ENCODE data around the gene GPR18. TPM values are rescaled to one million over a fixed set of nuclear protein-coding genes. Genes with fewer than 3 reads are reported as not detected.

The GPR18 gene
- total and polyA plus RNA-seq, 9 of the 15 experiments (the other 6 are each of a cell fraction or from before 2014, with no cell fraction given), result 0.75 TPM; not detected in 8

DNA sequence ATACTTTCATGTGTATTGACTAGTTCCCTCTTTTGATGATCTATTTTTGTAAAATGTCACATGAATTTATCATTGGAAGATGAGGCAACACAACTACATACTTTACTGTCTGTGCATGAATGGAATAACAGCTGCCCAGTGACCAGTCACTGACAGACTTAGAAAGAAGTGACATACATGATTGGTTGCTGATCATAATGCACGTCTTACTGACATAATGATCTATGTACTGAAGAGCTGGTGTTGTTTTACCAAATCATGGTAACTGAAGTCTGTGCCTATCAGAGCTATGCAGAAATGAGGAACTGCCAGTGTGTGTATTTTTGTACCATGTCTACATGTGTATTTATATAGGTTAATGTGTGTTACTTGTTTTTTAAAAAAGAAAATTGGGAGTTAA is 26.5 kb downstream of the GPR18 start:
- Histone ChIP-seq H3K4me2 (ENCODE audit: insufficient read depth, low read length) (no peak overlapping the region), H3K36me3 (ENCODE audit: control insufficient read depth, insufficient read depth, low read length) (peaks cover 5% of the 10 kb centered on the region; the same call in 1 of the 3 replicates), H3K9me3 (replicated peaks; ENCODE audit: control insufficient read depth, insufficient read depth, low read depth, low read length) (no peaks in the 10 kb centered on the region), H4K20me1 (replicated peaks; ENCODE audit: control insufficient read depth, insufficient read depth, low read length) (peaks cover 11% of the 10 kb centered on the region), H3K9me1 (ENCODE audit: control insufficient read depth, insufficient read depth, low read length) (no peaks in the 10 kb centered on the region), H3K27me3 (ENCODE audit: control insufficient read depth in 2 of 2, insufficient read depth in 2 of 2, low read length in 2 of 2) (no peaks in the 10 kb centered on the region), H3K4me3 (no peak overlapping the region), H3K4me1 (replicated peaks in 1 of 2; ENCODE audit: control insufficient read depth in 2 of 2, insufficient read depth in 2 of 2, low read length in 2 of 2) (peaks cover 0 to 12% of the 10 kb centered on the region in 2 experiments; a peak in 3 of 5 replicates), H3K79me2 (ENCODE audit: control insufficient read depth, insufficient read depth, low read length) (peaks cover 79% of the 10 kb centered on the region), H2AFZ (ENCODE audit: low read depth, low read length) (no peak overlapping the region), H3K9ac (ENCODE audit: insufficient read depth in 1 of 2, low read depth in 2 of 2, low read length in 2 of 2) (no peak overlapping the region), H3K27ac (ENCODE audit: extremely low read depth, low read depth, low read length) (no peak overlapping the region; the same call in 2 of the 3 replicates)
- DNase-seq (ENCODE audit: extremely low read depth in 1 of 4, low spot score in 3 of 4), result no peak
- no TSS peak for BruUV-seq (replicated peaks)
- CTCF ChIA-PET (ENCODE audit: low intra/inter-chr PET ratio), result no interaction called here
- ATAC-seq, result peak; percentile 41
- in situ Hi-C loops (cut with MboI), result no loop called here
- peak; percentile 35 for FAIRE-seq
- POLR2A ChIA-PET, result interaction anchor here (0.7 kb wide), 2 partner anchors 83 to 173 kb away, joined by 3 read pairs; no protein-coding TSS in a partner anchor
- 0% methylated on average over 1 of the region's 1 CpG for WGBS (ENCODE audit: insufficient coverage, low coverage, missing lambda C conversion rate)
- TF ChIP-seq ZNF212 (CRISPR knock-in tag; IDR thresholded peaks at IDR 0.05) (no peak), MEIS2 (IDR thresholded peaks at IDR 0.05; ENCODE audit: partially characterized antibody) (peak; percentile 86), ZNF197 (CRISPR knock-in tag; IDR thresholded peaks at IDR 0.05; ENCODE audit: low read depth) (no peak), SPI1 (IDR thresholded peaks at IDR 0.05; ENCODE audit: borderline replicate concordance, low read depth, low read length) (peak; percentile 71), FOXA1 (IDR thresholded peaks at IDR 0.05; ENCODE audit: borderline replicate concordance) (no peak)
- TF ChIP-seq, protein P1, sequence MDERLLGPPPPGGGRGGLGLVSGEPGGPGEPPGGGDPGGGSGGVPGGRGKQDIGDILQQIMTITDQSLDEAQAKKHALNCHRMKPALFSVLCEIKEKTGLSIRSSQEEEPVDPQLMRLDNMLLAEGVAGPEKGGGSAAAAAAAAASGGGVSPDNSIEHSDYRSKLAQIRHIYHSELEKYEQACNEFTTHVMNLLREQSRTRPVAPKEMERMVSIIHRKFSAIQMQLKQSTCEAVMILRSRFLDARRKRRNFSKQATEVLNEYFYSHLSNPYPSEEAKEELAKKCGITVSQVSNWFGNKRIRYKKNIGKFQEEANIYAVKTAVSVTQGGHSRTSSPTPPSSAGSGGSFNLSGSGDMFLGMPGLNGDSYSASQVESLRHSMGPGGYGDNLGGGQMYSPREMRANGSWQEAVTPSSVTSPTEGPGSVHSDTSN (CRISPR knock-in tag; IDR thresholded peaks at IDR 0.05; ENCODE audit: low read depth), result no peak
- TF ChIP-seq, protein P1 (tag; conservative IDR thresholded peaks at IDR 0.05; ENCODE audit: low read depth), result peak; percentile 90
- TF ChIP-seq, protein P2, sequence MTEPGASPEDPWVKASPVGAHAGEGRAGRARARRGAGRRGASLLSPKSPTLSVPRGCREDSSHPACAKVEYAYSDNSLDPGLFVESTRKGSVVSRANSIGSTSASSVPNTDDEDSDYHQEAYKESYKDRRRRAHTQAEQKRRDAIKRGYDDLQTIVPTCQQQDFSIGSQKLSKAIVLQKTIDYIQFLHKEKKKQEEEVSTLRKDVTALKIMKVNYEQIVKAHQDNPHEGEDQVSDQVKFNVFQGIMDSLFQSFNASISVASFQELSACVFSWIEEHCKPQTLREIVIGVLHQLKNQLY (CRISPR knock-in tag; conservative IDR thresholded peaks at IDR 0.05), result no peak
- TF ChIP-seq, protein P3, sequence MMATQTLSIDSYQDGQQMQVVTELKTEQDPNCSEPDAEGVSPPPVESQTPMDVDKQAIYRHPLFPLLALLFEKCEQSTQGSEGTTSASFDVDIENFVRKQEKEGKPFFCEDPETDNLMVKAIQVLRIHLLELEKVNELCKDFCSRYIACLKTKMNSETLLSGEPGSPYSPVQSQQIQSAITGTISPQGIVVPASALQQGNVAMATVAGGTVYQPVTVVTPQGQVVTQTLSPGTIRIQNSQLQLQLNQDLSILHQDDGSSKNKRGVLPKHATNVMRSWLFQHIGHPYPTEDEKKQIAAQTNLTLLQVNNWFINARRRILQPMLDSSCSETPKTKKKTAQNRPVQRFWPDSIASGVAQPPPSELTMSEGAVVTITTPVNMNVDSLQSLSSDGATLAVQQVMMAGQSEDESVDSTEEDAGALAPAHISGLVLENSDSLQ (IDR thresholded peaks at IDR 0.05), result peak; percentile 71
- TF ChIP-seq, protein P4, sequence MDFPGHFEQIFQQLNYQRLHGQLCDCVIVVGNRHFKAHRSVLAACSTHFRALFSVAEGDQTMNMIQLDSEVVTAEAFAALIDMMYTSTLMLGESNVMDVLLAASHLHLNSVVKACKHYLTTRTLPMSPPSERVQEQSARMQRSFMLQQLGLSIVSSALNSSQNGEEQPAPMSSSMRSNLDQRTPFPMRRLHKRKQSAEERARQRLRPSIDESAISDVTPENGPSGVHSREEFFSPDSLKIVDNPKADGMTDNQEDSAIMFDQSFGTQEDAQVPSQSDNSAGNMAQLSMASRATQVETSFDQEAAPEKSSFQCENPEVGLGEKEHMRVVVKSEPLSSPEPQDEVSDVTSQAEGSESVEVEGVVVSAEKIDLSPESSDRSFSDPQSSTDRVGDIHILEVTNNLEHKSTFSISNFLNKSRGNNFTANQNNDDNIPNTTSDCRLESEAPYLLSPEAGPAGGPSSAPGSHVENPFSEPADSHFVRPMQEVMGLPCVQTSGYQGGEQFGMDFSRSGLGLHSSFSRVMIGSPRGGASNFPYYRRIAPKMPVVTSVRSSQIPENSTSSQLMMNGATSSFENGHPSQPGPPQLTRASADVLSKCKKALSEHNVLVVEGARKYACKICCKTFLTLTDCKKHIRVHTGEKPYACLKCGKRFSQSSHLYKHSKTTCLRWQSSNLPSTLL (IDR thresholded peaks at IDR 0.05), result no peak
- intact Hi-C loops (cut with micrococcal nuclease), result no loop called here
